ENCODE measurements around the gene GJC1.
A peak's percentile ranks its signal among the peaks of the same experiment; 100 is the strongest.
"Not testable (repeated sequence)": the region's sequence is repeated elsewhere in the genome, so short reads cannot be mapped to it uniquely, and the experiment has no call there.

GJC1 gene

GRCh38 chr17:44844390-44844830, 14.3 kb upstream of the GJC1 start:
- peak; percentile 69 for DNase-seq (ENCODE audit: low read depth)

- DNase-seq (ENCODE audit: low read depth): peak; percentile 70
These were observed 12.7 kb upstream of the GJC1 start for GRCh38 chr17:44842748-44843147.

GRCh38 chr17:44840936-44841335, 10.8 kb upstream of the GJC1 start:
- DNase-seq (ENCODE audit: low read depth): peak; percentile 75

GRCh38 chr17:44840274-44840673, 10.2 kb upstream of the GJC1 start:
- DNase-seq (ENCODE audit: low read depth): no peak

- no peak for DNase-seq (ENCODE audit: low read depth)
These were observed 7.1 kb upstream of the GJC1 start for GRCh38 chr17:44837196-44837595.

- DNase-seq (ENCODE audit: low read depth): no peak
These were observed 2.7 kb upstream of the GJC1 start for GRCh38 chr17:44832805-44833204.

GRCh38 chr17:44831371-44831770, 1.3 kb upstream of the GJC1 start:
- DNase-seq (ENCODE audit: low read depth): no peak

- DNase-seq (ENCODE audit: low read depth): peak; percentile 48
These were observed 537 bp upstream of the GJC1 start for GRCh38 chr17:44830359-44831288.

GRCh38 chr17:44828919-44829522, 1.1 kb downstream of the GJC1 start:
- DNase-seq (ENCODE audit: low read depth): peak; percentile 44

- peak; percentile 49 for DNase-seq (ENCODE audit: low read depth)
These were observed 2.2 kb downstream of the GJC1 start for GRCh38 chr17:44827863-44828262.

GRCh38 chr17:44826123-44826790, 3.8 kb downstream of the GJC1 start:
- peak; percentile 84 for DNase-seq (ENCODE audit: low read depth)

GRCh38 chr17:44825236-44825635, 4.9 kb downstream of the GJC1 start:
- not testable (repeated sequence) for DNase-seq (ENCODE audit: low read depth)

- DNase-seq (ENCODE audit: low read depth): peak; percentile 95
These were observed 9.4 kb downstream of the GJC1 start for GRCh38 chr17:44820631-44821212.

- not testable (repeated sequence) for DNase-seq (ENCODE audit: low read depth)
These were observed 11.6 kb downstream of the GJC1 start for GRCh38 chr17:44818508-44818907.

GRCh38 chr17:44812263-44812662, 17.8 kb downstream of the GJC1 start:
- DNase-seq (ENCODE audit: low read depth): no peak

- DNase-seq (ENCODE audit: low read depth): not testable (repeated sequence)
These were observed 21.3 kb downstream of the GJC1 start for GRCh38 chr17:44808656-44809388.

GRCh38 chr17:44808156-44808555, 21.9 kb downstream of the GJC1 start:
- no peak for DNase-seq (ENCODE audit: low read depth)

GRCh38 chr17:44807817-44808155, 22.3 kb downstream of the GJC1 start:
- DNase-seq (ENCODE audit: low read depth): peak; percentile 25

GRCh38 chr17:44807093-44807816, 22.8 kb downstream of the GJC1 start:
- DNase-seq (ENCODE audit: low read depth): no peak

GRCh38 chr17:44804302-44805089, 25.6 kb downstream of the GJC1 start:
- peak; percentile 25 for DNase-seq (ENCODE audit: low read depth)

All from EH (cell line).